Stimulated activated naive B cell treated with anti-CD40 and anti-IgM and Interleukin-4, amounts not matched to agents 10 μg/mL and 1 μg/mL and 100 μg/mL, for 72 hours (primary cell): Measurements from ENCODE around the gene KRT76.
"Not testable (repeated sequence)": the region's sequence is repeated elsewhere in the genome, so short reads cannot be mapped to it uniquely, and the experiment has no call there.

Experiments
- ATAC-seq, 2 donors: fragments of 150-1000 bp; cut with Tn5 transposase; replicated peaks; 2 replicates each; pipeline ENCODE4 v1.10.0; 2021; ENCODE audit warnings: moderate library complexity in 1 of 2
- DNase-seq: peaks from one replicate; pipeline ENCODE4 v3.0.0; 2021
- H3K27ac Mint-ChIP-seq: one replicate; pipeline ENCODE4 v1.8.0; 2022; ENCODE audit warnings: mild to moderate bottlenecking, mixed read lengths
- H3K27me3 Mint-ChIP-seq, 2 donors: one replicate each; pipeline ENCODE4 v1.8.0; 2022; ENCODE audit warnings: mixed read lengths in 2 of 2
- H3K36me3 Mint-ChIP-seq, 2 donors: one replicate each; pipeline ENCODE4 v1.8.0; 2022; ENCODE audit warnings: mixed read lengths in 2 of 2, mild to moderate bottlenecking in 1 of 2
- H3K4me1 Mint-ChIP-seq, 2 donors: one replicate each; pipeline ENCODE4 v1.8.0; 2022; ENCODE audit warnings: mixed read lengths in 2 of 2, mild to moderate bottlenecking in 1 of 2
- H3K4me3 Mint-ChIP-seq, 2 donors: one replicate each; pipeline ENCODE4 v1.8.0; 2022; ENCODE audit warnings: mild to moderate bottlenecking in 2 of 2, mixed read lengths in 2 of 2, moderate library complexity in 1 of 2
- H3K9me3 Mint-ChIP-seq, 2 donors: one replicate each; pipeline ENCODE4 v1.8.0; 2022; ENCODE audit warnings: mixed read lengths in 2 of 2, mild to moderate bottlenecking in 1 of 2

KRT76 gene

DNA sequence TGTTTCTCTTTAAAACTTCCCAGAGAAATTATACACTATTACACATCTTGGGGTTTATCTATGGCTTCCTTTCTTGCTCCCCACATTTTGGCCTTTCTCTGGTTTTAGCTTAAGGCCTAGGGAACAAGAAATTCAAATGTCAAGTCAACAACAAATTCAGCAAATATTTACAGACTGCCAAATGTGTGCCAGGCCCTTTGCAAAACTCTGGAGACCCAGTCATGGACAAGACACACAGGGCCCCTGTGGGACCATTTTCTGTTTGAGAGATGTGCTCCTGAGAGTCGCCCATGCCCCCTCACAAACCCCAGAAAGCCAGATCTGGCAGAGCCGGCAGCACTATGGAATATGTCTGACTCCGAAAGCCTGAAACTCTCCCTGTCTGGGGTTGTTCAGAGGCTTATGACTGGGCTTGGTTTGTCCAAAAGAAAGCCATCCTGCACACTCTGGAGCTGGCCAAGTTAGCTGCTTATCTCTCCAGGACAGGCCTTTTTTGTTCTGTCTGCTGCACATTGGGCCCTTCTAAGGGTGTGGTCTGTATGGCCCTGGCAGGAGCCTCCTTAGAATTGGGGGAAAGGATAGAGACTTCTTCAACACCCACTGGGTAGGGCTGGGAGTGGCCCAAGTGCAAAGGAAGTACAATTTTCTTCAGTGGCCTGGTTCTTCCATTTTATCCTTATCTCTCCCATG, 19.8 kb upstream of the KRT76 start:
- DNase-seq (no peak), ATAC-seq (no peak)
- H3K4me1 Mint-ChIP-seq: peaks cover 0 to 6% of the 10 kb centered on the region in 2 donors
- no peak overlapping the region for H3K4me3 Mint-ChIP-seq
- H3K27me3 Mint-ChIP-seq: peaks cover 12 to 31% of the 10 kb centered on the region in 2 donors
- H3K9me3 Mint-ChIP-seq: no peaks in the 10 kb centered on the region
- H3K27ac Mint-ChIP-seq: no peak overlapping the region
- no peaks in the 10 kb centered on the region for H3K36me3 Mint-ChIP-seq

DNA sequence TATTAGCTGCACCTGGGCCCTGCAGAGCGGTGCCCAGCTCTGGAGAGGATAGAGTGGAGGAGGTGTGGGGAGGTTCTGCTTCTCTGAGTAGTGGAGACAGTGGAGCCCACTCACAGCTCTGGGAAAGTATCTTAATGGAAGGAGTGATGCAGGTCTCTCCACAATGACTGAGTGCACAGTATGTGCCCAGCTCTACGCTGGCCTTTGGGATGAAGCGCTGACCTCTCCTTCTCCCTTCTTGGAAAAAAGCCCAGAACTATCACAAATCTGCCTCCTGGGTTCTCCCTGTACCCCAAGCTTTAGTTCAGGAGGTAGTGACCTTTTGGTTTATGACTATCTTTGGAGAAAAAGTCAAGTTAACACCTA, 19.3 kb upstream of the KRT76 start:
- H3K4me1 Mint-ChIP-seq: peaks cover 5 to 7% of the 10 kb centered on the region in 2 donors
- H3K27me3 Mint-ChIP-seq: peaks cover 17 to 36% of the 10 kb centered on the region in 2 donors
- DNase-seq: no peak
- H3K9me3 Mint-ChIP-seq: no peaks in the 10 kb centered on the region
- no peak overlapping the region for H3K27ac Mint-ChIP-seq
- H3K4me3 Mint-ChIP-seq: no peak overlapping the region
- ATAC-seq: no peak
- H3K36me3 Mint-ChIP-seq: no peaks in the 10 kb centered on the region

DNA sequence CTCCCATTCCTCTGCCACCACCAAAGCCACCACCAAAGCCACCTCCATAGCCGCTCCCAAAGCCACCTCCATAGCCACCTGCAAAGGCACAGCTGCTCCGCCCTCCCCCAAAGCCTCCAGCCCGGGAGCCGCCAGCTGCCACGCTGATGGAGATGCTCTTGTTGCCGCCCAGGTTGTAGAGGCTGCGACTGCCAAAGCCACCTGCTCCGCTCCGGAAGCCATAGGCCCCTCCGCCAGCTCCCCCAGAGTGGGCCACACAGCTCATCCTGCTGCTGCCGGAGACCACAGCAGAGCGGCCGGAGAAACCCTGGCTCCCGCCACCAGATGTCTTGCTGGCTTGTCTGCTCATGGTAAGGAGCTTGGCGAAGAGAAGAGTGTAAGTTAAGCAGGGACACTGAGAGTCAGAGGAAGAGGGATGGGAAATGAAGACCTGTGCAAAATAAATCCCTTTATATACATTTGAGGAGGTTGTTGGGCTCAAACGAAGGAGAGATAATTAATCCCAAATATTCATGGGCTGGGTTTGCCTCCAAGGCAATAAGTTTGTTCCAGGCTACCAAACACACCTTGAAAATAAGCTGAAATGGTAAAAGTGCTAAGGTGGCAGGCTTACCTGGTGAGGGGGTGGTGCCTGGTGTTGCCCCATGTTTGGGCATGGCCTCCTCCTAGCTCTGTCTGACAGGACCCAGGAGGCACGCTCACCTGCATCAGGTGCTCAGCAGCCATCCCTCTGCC, 18.7 kb upstream of the KRT76 start, which contains the start of gene KRT3:
Gene KRT3 (minus strand): TSS at position 424 of the 735 bp plus-strand sequence. CDS start 75 bp downstream, at position 349.
- Mint-ChIP-seq H3K9me3 (no peaks in the 10 kb centered on the region), H3K4me3 (no peak within 1 kb of the TSS), H3K27ac (no peak within 1 kb of the TSS), H3K36me3 (no peaks in the 10 kb centered on the region), H3K4me1 (peaks cover 5 to 7% of the 10 kb centered on the region in 2 donors), H3K27me3 (peaks cover 19 to 37% of the 10 kb centered on the region in 2 donors)
- ATAC-seq: no peak
- DNase-seq: no peak

DNA sequence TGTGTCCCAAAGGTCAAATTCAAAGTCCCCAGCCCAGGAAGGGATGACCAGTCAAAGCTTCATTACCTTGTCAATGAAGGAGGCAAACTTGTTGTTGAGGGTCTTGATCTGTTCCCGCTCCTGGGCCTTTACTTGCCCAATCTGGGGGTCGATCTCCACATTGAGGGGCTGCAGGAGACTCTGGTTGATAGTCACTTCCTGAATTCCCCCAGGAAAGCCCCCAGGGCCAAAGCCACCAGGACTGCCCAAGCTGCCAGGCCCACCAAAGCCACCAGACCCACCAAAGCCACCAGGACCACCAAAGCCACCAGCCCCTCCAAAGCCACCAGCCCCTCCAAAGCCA, 18.2 kb upstream of the KRT76 start:
- not testable (repeated sequence) for H3K4me3 Mint-ChIP-seq, H3K9me3 Mint-ChIP-seq, H3K27ac Mint-ChIP-seq, DNase-seq, ATAC-seq, H3K4me1 Mint-ChIP-seq, H3K36me3 Mint-ChIP-seq
- H3K27me3 Mint-ChIP-seq: peaks cover 24 to 42% of the 10 kb centered on the region in 2 donors

DNA sequence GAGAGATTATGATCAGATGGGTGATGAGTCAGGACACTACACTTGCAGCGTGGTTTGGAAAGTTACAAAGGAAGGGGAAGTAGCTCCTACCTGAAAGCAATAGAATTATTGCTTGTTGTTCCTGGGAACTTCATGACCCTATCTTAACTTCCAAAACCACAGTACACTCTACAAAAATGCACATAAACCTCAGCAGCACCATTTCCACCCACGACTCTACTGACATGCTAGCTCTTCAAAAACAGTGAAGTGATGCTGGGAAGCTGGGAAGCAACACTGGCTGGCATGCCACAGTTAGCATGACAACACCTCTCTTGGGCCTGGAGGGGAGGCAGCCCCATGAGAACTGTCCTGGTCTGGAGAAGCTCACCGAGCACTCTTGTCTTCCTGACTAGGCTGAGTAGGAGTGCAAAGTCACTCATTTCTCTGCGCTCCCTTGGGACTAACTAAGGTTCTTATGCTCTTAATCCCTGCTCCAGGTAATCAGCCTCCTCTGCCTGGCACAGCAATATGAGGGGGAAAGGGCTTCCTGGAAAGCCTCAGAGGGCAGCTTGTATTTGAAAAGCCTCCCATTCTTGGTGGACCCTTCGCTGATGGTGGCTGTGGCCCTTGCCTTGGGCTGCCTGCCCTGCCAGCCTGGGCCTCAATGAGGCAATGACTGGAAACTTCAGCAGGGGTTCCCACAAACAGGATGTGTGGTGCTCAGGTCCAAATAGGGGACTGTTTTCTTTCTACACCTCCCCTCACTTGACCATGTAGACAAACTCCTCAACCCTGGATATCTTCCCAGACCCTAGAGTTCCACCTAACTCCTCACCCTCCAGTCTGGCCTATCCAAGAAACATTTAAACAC, 17.6 kb upstream of the KRT76 start:
- DNase-seq (no peak), ATAC-seq (peak; percentile 57 to 61)
- no peaks in the 10 kb centered on the region for H3K36me3 Mint-ChIP-seq
- H3K27ac Mint-ChIP-seq: no peak overlapping the region
- H3K4me3 Mint-ChIP-seq: no peak overlapping the region
- H3K4me1 Mint-ChIP-seq: peaks cover 5 to 9% of the 10 kb centered on the region in 2 donors
- H3K9me3 Mint-ChIP-seq: no peaks in the 10 kb centered on the region
- H3K27me3 Mint-ChIP-seq: peaks cover 23 to 42% of the 10 kb centered on the region in 2 donors

DNA sequence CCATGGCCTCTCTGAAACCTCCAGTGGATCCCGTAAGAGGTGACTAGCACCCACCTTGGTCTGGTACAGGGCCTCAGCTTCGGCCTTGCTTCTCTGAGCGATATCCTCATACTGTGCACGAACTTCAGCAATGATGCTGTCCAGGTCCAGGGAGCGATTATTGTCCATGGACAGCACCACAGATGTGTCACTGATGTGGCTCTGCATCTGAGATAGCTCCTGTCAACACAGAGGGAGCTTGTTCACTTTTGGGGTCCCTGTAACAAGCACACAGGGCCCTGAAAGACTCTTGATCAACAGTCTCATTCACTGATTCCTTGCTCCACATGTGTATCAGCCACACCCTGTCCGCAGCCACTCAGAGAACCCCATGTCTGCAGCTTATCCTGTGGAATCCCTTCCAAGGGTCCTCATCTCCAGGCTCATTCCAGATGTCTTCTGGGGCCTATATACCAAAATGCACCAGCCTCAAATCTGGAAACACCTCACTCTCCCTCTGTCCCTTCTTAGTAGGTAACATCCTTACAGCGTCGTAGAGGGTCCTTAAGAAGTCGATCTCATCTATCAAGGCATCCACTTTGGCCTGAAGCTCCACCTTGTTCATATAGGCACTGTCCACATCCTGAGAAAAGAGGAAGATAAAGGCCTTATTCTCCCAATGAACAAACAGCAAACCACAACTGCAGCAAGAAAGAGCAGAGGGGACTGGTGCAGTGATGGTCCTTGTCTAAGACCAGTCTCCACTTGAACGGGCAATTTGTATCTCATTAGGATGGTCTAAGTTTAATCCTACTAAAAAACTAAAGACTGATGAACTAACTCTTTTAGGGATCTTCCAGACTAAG, 15.3 kb upstream of the KRT76 start:
- ATAC-seq (peak; percentile 23 to 47), DNase-seq (no peak)
- H3K9me3 Mint-ChIP-seq: no peaks in the 10 kb centered on the region
- H3K27me3 Mint-ChIP-seq: peaks cover 34 to 51% of the 10 kb centered on the region in 2 donors
- no peaks in the 10 kb centered on the region for H3K36me3 Mint-ChIP-seq
- no peak overlapping the region for H3K27ac Mint-ChIP-seq
- no peak overlapping the region for H3K4me3 Mint-ChIP-seq
- H3K4me1 Mint-ChIP-seq: peaks cover 5 to 10% of the 10 kb centered on the region in 2 donors

DNA sequence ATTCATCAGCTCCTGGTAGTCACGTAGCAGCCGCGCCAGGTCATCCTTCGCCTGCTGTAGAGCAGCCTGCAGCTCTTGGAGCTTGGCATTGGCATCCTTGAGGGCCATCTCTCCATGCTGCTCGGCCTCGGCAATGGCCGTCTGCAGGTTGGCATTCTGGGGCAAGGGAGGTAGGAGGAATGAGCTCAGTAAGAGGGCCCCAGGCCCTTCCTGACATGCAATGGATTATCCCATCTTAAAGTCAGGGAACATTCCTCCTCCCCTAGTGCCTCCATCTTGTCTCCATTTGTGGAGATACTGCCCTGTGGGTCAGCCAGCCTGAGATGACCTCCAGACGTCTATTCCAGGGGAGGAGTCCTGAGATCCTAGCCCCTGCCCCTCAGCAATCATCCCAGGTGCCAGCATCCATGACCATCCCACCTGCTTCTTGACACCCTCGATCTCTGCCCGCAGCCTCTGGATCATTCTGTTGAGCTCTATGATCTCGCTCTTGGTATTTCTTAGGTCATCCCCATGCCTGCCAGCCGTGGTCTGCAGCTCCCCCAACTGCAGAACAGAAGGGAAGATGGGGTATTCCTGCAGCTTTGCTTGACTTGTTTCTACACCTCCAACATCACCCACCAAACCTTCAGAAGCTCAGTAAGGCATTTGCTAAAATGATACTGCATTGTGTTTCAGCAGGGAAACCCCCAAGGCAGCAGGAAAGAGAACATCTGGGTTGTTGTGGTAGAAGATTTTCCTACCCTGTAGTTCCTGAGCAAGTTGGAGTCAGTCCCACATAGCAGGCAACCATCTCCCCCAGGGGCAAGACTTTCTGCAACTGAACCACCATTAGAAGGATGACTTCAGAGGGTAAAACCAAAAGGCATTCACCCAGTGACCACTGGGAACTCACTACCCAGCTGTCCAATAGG, 14.4 kb upstream of the KRT76 start:
- no peak overlapping the region for H3K4me3 Mint-ChIP-seq
- H3K9me3 Mint-ChIP-seq: no peaks in the 10 kb centered on the region
- no peaks in the 10 kb centered on the region for H3K36me3 Mint-ChIP-seq
- peaks cover 34 to 51% of the 10 kb centered on the region in 2 donors for H3K27me3 Mint-ChIP-seq
- H3K27ac Mint-ChIP-seq: no peak overlapping the region
- ATAC-seq (peak; percentile 11 to 36), DNase-seq (no peak)
- peaks cover 5 to 10% of the 10 kb centered on the region in 2 donors for H3K4me1 Mint-ChIP-seq

DNA sequence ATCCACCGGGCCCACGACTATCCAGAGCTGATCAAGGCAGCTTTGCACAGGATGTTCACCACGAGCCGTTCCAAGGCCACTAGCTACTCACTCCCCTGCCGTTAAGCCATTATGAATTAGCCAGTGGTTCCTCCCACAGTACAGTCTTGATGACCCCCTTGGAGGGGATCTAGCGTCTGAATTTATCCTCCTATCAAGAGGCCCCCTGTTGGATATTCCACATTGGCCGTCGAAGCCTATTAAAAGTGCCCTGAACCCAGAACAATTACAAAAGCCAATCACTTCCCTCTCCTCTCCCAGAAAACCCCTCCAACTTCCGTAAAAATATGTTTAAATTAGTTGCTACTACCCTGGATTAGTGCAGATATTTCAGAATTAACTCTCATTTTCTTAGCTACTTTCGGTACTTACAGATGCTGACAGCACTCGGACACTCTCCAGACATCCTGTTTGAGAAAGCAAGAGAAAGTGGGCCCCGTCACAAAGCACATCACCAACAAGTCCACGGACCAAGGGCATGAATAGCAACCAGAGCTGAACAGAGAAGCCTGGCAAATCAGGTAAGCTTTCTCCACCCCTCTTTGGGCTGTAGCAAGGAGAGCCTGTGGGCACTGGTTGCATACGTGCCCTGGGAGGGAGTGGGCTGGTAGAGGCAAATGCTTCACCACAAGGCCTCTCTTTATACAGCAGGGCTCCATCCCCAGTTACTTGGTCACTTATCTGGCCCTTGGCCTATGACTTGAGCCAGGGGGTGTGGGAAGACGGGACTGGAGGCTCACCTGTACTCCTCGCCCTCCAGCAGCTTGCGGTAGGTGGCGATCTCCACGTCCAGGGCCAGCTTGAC, 13.5 kb upstream of the KRT76 start:
- Mint-ChIP-seq H3K4me3 (no peak overlapping the region), H3K36me3 (no peaks in the 10 kb centered on the region), H3K27me3 (peaks cover 34 to 52% of the 10 kb centered on the region in 2 donors), H3K27ac (no peak overlapping the region), H3K9me3 (peaks cover 2 to 3% of the 10 kb centered on the region in 2 donors), H3K4me1 (peaks cover 5 to 10% of the 10 kb centered on the region in 2 donors)
- ATAC-seq (no peak), DNase-seq (no peak)

DNA sequence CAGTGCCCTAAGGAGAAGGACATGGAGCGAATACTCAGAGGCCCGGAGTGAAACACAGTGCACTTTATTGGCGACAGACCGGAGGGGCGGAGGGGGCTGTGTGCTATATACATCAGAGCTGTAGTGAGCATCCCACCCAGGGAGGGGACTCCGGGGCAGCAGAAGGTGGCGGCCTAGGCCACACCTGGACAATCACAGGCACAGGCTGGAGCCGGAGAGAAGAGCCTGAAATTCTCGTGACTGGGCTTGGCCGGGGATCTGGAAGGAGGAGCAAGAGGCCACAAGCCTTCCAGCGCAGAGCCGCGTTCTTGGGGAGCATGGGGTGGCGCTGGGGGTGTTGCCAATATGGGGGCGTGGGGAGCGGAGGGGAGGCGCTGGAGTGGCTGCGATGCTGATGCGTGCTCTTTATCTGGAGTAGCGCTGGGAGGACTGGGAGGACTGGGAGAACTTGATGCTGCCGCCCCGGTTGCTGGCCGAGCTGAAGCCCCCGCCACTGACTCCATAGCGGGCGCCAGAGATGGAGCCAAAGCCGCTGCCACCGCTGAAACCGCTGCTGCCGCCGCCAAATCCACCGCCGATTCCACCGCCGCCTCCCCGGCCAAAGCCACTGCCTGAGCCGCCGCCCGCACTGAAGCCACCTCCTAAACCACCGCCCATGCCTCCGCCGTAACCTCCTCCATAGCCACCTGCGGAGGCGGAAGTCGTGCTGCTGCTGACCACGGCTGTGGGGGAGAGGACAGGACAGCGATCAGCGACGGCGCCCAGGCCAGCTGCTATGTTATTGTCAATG, 12.7 kb upstream of the KRT76 start:
- DNase-seq (no peak), ATAC-seq (no peak)
- Mint-ChIP-seq H3K4me3 (no peak overlapping the region), H3K27ac (no peak overlapping the region), H3K27me3 (peaks cover 38 to 56% of the 10 kb centered on the region in 2 donors), H3K4me1 (peaks cover 5 to 10% of the 10 kb centered on the region in 2 donors), H3K36me3 (no peaks in the 10 kb centered on the region), H3K9me3 (peaks cover 2 to 4% of the 10 kb centered on the region in 2 donors)

DNA sequence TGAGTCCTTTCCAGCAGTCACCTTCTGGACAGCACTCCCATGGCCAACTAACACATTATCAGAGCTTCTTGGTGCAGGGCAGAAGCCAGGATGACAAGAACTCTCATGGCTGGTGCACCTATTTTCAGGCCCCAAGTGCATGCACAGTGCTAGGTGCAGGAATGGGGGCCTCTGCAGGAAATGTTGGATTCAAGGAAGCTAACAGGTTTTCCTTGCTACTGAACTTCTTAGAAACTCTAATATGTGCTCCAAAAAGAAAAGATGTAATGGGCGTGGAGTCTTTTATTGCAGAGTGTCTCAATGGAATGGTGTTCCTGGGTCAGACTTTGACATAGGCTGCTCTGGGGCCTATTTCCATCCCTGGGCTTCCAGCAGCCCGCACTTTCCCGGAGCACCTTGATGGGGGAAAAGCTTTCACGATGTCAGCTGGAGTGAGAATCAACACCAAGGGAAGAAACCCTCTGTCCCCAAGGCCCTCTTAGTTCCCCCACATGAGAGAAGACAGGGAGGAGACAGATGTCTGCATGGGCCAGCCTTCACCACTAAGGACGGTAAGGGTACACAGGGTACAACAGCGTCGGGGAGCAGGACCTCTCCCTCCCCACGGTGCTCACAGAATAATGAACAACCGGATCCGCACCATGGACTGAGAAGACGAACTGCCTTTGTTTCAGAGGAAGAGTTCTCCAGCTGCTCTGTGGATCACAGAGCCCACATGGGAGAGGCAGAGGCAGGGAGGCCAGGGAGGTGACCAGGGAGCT, 11.9 kb upstream of the KRT76 start:
- ATAC-seq: no peak
- Mint-ChIP-seq H3K4me3 (no peak overlapping the region), H3K36me3 (no peaks in the 10 kb centered on the region), H3K9me3 (peaks cover 2 to 4% of the 10 kb centered on the region in 2 donors), H3K27ac (no peak overlapping the region), H3K27me3 (peaks cover 42 to 64% of the 10 kb centered on the region in 2 donors), H3K4me1 (peaks cover 5% of the 10 kb centered on the region in 2 donors)
- no peak for DNase-seq

DNA sequence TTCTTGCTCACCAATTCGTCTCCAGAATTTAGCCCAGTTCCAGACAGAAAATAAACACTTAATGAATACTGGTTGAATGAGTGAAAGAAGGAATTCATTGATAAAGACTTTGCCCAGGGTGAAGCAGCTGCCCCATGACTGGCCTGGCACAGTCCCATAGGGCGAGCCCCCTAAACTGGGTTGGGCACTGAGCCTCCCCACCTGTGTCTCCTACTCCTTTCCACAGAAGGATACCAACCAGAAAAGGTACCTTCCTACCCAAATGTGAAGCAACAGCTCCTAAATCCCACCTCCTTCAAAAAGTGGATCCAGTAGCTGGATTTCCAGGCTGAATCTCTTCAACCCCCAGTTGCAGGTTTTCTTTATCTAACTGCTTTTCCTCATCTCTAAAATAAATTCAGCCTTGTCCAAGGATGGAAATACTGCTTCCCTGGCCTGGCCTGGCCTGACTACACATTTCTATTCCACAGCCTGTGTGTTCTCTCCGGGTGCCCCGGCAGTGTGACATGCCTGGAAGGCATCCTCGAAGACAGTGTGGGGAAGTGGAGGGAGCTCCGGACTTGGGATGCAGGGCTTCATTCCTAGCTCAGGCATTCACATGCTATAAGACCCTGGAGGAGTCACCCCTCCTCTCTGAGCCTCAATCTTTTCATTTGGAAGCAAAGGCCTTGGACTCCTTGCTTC, 11.2 kb upstream of the KRT76 start:
- Mint-ChIP-seq H3K4me1 (peaks cover 5% of the 10 kb centered on the region in 2 donors), H3K9me3 (peaks cover 2 to 4% of the 10 kb centered on the region in 2 donors), H3K27me3 (peaks cover 46 to 67% of the 10 kb centered on the region in 2 donors), H3K36me3 (no peaks in the 10 kb centered on the region), H3K4me3 (no peak overlapping the region), H3K27ac (no peak overlapping the region)
- no peak for DNase-seq
- ATAC-seq: no peak
